SHP77 treated with DMSO at 0.1 percent for 48 hours (cell line): Measurements from ENCODE around the gene ATP9B.
"Not testable (repeated sequence)": the region's sequence is repeated elsewhere in the genome, so short reads cannot be mapped to it uniquely, and the experiment has no call there.

Source experiments
- DNase-seq: peaks from one replicate; lab custom pipeline; 2025; lab: John Stamatoyannopoulos, UW

ATP9B gene

DNA sequence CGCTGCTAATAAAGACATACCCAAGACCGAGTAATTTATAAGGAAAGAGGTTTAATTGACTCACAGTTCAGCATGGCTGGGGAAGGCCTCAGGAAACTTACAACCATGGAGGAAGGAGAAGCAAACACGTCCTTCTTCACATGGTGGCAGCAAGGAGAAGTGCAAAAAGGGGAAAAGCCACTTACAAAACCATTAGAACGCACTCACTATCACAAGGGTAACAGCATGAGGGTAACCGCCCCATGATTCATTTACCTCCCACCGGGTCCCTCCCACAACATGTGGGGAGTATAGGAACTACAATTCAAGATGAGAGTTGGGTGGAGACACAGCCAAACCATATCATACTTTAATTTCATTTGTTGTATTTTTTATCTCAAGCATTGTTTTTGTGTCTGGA, 67.5 kb downstream of the ATP9B start:
- no peak for DNase-seq

GRCh38 chr18:79139206-79139605, 70.0 kb downstream of the ATP9B start:
- DNase-seq, result no peak

DNA sequence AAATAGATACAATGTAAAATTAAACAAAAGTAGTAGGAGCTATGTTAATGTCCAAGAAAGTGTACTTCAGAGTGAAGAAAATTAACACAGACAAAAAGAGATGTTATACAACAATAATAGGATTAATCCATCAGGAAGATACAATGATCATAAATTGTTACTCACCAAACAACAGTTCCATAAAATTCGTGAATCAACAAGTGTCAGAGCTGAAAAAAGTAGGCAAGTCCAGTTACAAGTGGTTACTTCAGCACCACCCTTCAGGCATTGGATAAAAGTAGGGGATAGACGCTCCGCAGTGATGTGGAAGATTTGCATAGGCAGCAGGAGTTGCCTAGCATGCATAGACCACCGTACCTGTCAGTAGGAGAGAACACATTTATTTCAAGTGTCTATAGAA, 77.8 kb downstream of the ATP9B start:
- no peak for DNase-seq

GRCh38 chr18:79151191-79151590, 82.0 kb downstream of the ATP9B start:
- no peak for DNase-seq

- DNase-seq, result no peak
Observed at GRCh38 chr18:79156327-79156726, 87.1 kb downstream of the ATP9B start.

- no peak for DNase-seq
Observed at GRCh38 chr18:79164706-79165105, 95.5 kb downstream of the ATP9B start.

DNA sequence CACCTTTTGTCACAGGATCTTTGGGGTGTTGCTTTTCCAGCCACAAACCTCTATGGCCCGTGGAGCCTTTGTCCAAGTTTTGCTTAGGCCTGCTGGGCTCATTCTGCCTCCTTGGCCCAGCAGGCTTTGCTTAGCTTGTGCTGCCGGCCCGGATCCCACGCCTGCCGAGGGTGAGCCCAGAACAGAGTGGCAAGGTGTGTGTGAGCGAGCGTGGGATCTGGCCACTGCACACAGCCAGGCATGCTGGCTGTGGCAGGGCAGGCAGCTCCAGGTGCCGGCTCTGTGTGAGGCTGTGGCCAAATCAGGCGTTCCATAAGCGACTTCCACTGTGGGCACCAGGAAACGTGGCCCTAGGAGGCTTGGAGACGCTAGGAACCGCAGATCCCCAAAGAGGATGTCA, 97.5 kb downstream of the ATP9B start:
- DNase-seq, result no peak

- DNase-seq, result no peak
Observed at GRCh38 chr18:79167526-79168190, 98.5 kb downstream of the ATP9B start.

- DNase-seq, result no peak
Observed at GRCh38 chr18:79169958-79170555, 100.9 kb downstream of the ATP9B start.

- DNase-seq, result not testable (repeated sequence)
Observed at GRCh38 chr18:79172331-79172730, 103.1 kb downstream of the ATP9B start.

DNA sequence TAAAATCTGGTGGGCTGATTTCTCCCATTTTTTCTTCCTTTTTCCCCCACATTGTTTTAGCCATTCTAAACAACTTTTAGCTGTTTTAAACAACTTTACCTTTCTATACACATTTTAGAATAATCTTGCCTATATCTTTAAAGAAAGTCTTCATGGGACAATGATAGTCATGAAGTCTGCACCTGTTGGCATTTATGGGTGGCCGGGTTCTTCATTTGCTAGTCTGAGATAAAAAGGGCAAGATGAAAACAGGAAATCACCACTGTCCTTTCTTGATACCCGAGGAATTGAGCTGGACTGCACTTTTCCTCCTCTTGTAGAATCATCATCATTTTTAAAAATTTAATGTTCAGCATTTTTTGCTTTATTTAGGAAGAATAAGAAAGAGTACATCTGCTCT, 104.5 kb downstream of the ATP9B start:
- no peak for DNase-seq

GRCh38 chr18:79178113-79178531, 108.9 kb downstream of the ATP9B start:
- DNase-seq, result no peak

DNA sequence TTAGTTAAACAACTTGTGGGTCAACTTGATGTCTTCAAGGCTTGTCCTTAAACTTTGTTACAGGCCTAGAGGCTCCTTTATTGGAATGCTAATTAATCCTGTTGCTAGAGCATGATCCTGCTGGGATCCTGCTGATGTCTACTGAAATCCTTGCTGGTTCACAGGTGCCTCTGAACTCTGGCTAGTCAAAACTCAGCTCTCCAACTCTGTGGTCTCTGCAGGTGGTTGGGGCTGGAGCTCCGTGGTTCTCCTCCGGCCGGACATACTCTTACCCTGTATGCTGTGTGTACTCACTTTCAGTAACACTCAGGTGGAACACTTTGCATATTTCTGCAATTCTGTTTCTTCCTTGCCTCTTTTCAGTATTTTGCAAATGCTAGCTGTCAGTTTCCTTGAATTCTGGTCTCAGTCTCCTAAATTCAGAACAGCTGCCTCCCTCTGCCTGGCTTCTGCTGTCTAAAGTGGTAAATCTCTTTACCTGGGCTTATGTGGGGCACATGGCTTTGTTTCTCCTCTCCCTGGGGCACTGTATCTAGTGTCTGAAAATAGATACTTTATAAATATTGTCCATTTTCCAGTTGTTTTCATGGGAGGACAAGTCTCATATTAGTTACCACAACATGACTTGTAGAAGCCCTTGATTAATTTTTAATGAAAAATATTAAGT, 113.0 kb downstream of the ATP9B start:
- DNase-seq, result no peak

- no peak for DNase-seq
Observed at GRCh38 chr18:79185648-79186047, 116.5 kb downstream of the ATP9B start.

DNA sequence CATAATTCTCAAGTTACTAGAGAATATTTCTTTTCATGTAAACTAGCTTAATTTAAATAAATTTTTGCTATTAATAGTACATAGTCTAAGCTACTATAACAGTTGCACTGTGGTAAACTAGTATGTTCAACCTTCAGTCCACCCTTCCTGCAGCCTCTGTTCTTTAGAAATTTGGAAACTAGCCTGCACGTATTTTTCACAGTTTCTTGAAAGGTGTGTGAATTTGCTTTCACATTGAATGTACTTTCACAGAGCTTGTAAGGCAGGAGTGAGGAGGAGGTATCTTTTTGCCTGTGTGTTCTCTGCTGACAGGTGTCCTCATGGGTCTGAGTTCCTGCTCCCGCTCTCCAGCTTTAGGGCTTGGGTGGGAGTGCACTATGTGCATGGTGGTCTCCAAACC, 117.5 kb downstream of the ATP9B start:
- no peak for DNase-seq

- DNase-seq, result no peak
Observed at GRCh38 chr18:79187532-79188277, 118.5 kb downstream of the ATP9B start.

GRCh38 chr18:79191418-79191817, 122.2 kb downstream of the ATP9B start:
- DNase-seq, result no peak

- DNase-seq, result no peak
Observed at GRCh38 chr18:79191956-79192355, 122.8 kb downstream of the ATP9B start.

GRCh38 chr18:79193826-79194225, 124.6 kb downstream of the ATP9B start:
- DNase-seq, result no peak

- no peak for DNase-seq
Observed at GRCh38 chr18:79195716-79196683, 126.8 kb downstream of the ATP9B start.

- DNase-seq, result peak; percentile 32
Observed at GRCh38 chr18:79197531-79197930, 128.3 kb downstream of the ATP9B start.
